Neuronal stem cell (in vitro differentiated cells): ENCODE results near the gene NCF4.

Experiments
- DNase-seq: peaks from one replicate; pipeline ENCODE4 v3.0.0-alpha.2; 2013; ENCODE audit warnings: low spot score
- H2AFZ ChIP-seq: one replicate; pipeline ENCODE4 v1.6.1; 2013; ENCODE audit warnings: mild to moderate bottlenecking, low read length, inconsistent platforms
- H2AK5ac ChIP-seq: 2 replicates; pipeline ENCODE4 v1.6.1; 2013; ENCODE audit warnings: low read depth, mild to moderate bottlenecking, inconsistent platforms, low read length, moderate library complexity, mixed read lengths
- H2BK120ac ChIP-seq: 2 replicates; pipeline ENCODE4 v1.6.1; 2013; ENCODE audit warnings: low read depth, mild to moderate bottlenecking, inconsistent platforms, low read length, moderate library complexity, mixed read lengths
- H2BK12ac ChIP-seq: one replicate; pipeline ENCODE4 v1.6.1; 2013; ENCODE audit warnings: low read length, inconsistent platforms
- H2BK15ac ChIP-seq: 2 replicates; pipeline ENCODE4 v1.6.1; 2013; ENCODE audit warnings: mild to moderate bottlenecking, low read length, inconsistent platforms, mixed read lengths
- H2BK5ac ChIP-seq: one replicate; pipeline ENCODE4 v1.6.1; 2013; ENCODE audit warnings: inconsistent platforms, mild to moderate bottlenecking, low read length, moderate library complexity
- H3K14ac ChIP-seq: one replicate; pipeline ENCODE4 v1.6.1; 2013; ENCODE audit warnings: low read length, inconsistent platforms
- H3K18ac ChIP-seq: 2 replicates; pipeline ENCODE4 v1.6.1; 2013; ENCODE audit warnings: low read length, inconsistent platforms
- H3K23ac ChIP-seq: 2 replicates; pipeline ENCODE4 v1.6.1; 2013; ENCODE audit warnings: low read depth, mild to moderate bottlenecking, mixed read lengths, low read length, inconsistent platforms; ENCODE audit not compliant: poor library complexity
- H3K27ac ChIP-seq: replicated peaks from 3 replicates; pipeline ENCODE4 v1.5.1; 2013; ENCODE audit warnings: low read length, inconsistent platforms
- H3K27me3 ChIP-seq, 3 experiments: 2 replicates each; pipeline ENCODE4 v1.6.1; 2013; ENCODE audit warnings: low read length in 3 of 3, mild to moderate bottlenecking in 2 of 3, inconsistent platforms in 1 of 3, low read depth in 1 of 3, mixed read lengths in 1 of 3, moderate library complexity in 1 of 3; ENCODE audit not compliant: control insufficient read depth in 3 of 3, insufficient read depth in 3 of 3
- H3K36me3 ChIP-seq, 2 donors: replicated peaks in 1 of 2; 2 replicates each; pipeline ENCODE4 v1.6.1; 2013; ENCODE audit warnings: low read length in 2 of 2; ENCODE audit not compliant: control insufficient read depth in 2 of 2, insufficient read depth in 2 of 2
- H3K4ac ChIP-seq: 2 replicates; pipeline ENCODE4 v1.6.1; 2013; ENCODE audit warnings: inconsistent platforms, mild to moderate bottlenecking, low read length, moderate library complexity
- H3K4me1 ChIP-seq, 2 donors: 1 replicate in 1 of 2; 2 replicates in 1 of 2; pipeline ENCODE4 v1.6.1; 2013; ENCODE audit warnings: low read length in 2 of 2, low read depth in 1 of 2; ENCODE audit not compliant: control insufficient read depth in 2 of 2, insufficient read depth in 1 of 2
- H3K4me2 ChIP-seq: one replicate; pipeline ENCODE4 v1.6.1; 2013; ENCODE audit warnings: mild to moderate bottlenecking, low read length, inconsistent platforms; ENCODE audit not compliant: insufficient read depth, poor library complexity, severe bottlenecking
- H3K4me3 ChIP-seq, 2 donors: 2 replicates each; pipeline ENCODE4 v1.5.1; 2013; ENCODE audit warnings: low read length in 2 of 2, mild to moderate bottlenecking in 2 of 2, inconsistent platforms in 1 of 2, moderate library complexity in 1 of 2
- H3K79me1 ChIP-seq: one replicate; pipeline ENCODE4 v1.6.1; 2013; ENCODE audit warnings: low read depth, mild to moderate bottlenecking, inconsistent platforms, low read length, moderate library complexity
- H3K9ac ChIP-seq: one replicate; pipeline ENCODE4 v1.6.1; 2013; ENCODE audit warnings: mild to moderate bottlenecking, low read depth, low read length, inconsistent platforms; ENCODE audit not compliant: poor library complexity
- H3K9me3 ChIP-seq, 2 donors: replicated peaks in 1 of 2; 2 replicates each; pipeline versions ENCODE3 to v1.6.1; 2013; ENCODE audit warnings: low read length in 2 of 2, mild to moderate bottlenecking in 2 of 2, inconsistent platforms in 1 of 2, low read depth in 1 of 2, mixed read lengths in 1 of 2, moderate library complexity in 1 of 2; ENCODE audit not compliant: control insufficient read depth in 2 of 2, insufficient read depth in 1 of 2
- H4K8ac ChIP-seq: one replicate; pipeline ENCODE4 v1.6.1; 2013; ENCODE audit warnings: low read depth, mild to moderate bottlenecking, inconsistent platforms, low read length, moderate library complexity
- H4K91ac ChIP-seq: one replicate; pipeline ENCODE4 v1.6.1; 2013; ENCODE audit warnings: low read length, low read depth, mild to moderate bottlenecking, inconsistent platforms; ENCODE audit not compliant: poor library complexity
- WGBS, 2 donors: extraction: QIAGEN DNeasy Blood & Tissue Kit; methylation state at CpG; one replicate each; pipeline ENCODE4 v1.1.7; 2013; ENCODE audit warnings: missing lambda C conversion rate in 2 of 2, mixed read lengths in 1 of 2; ENCODE audit not compliant: insufficient read length in 2 of 2, insufficient replicate concordance in 1 of 2; ENCODE audit errors: extremely low coverage in 2 of 2; 5-methylcytosine and 5-hydroxymethylcytosine counted together

Gene NCF4

GRCh38 chr22:36898690-36899089, 37.9 kb downstream of the NCF4 start:
- Histone ChIP-seq H3K4ac (no peak overlapping the region), H3K23ac (no peak overlapping the region), H3K27ac (no peak overlapping the region), H3K27me3 (peaks cover 0 to 16% (median 0%) of the 10 kb centered on the region in 3 experiments), H2BK12ac (no peak overlapping the region), H3K14ac (no peak overlapping the region), H2BK5ac (no peak overlapping the region), H3K9ac (no peak overlapping the region), H2BK120ac (no peak overlapping the region), H4K91ac (no peak overlapping the region), H3K9me3 (peaks cover 3 to 5% of the 10 kb centered on the region in 2 donors), H4K8ac (no peak overlapping the region), H3K36me3 (no peaks in the 10 kb centered on the region), H3K18ac (no peak overlapping the region), H2AK5ac (no peak overlapping the region), H3K4me3 (peak overlapping the region in 1 of 2 donors; percentile 33), H2AFZ (no peak overlapping the region), H3K79me1 (no peaks in the 10 kb centered on the region), H3K4me2 (no peak overlapping the region), H2BK15ac (no peak overlapping the region), H3K4me1 (peaks cover 0 to 10% of the 10 kb centered on the region in 2 donors)
- DNase-seq: no peak
- no CpG with 5 or more reads among the region's 4 CpGs for WGBS, 2 donors

- H3K4me3 ChIP-seq: no peak overlapping the region
Measured at GRCh38 chr22:36899498-36899897, 38.7 kb downstream of the NCF4 start.

GRCh38 chr22:36900225-36900624, 39.4 kb downstream of the NCF4 start:
- Histone ChIP-seq H3K18ac (peak overlapping the region; percentile 87), H2BK15ac (no peak overlapping the region), H3K23ac (no peak overlapping the region), H3K4me3 (no peak overlapping the region), H2AFZ (no peak overlapping the region), H3K79me1 (no peaks in the 10 kb centered on the region), H3K4me1 (peaks cover 0 to 10% of the 10 kb centered on the region in 2 donors), H2BK5ac (no peak overlapping the region), H2AK5ac (peak overlapping the region; percentile 60), H4K8ac (no peak overlapping the region), H3K9me3 (peaks cover 3 to 5% of the 10 kb centered on the region in 2 donors), H3K36me3 (no peaks in the 10 kb centered on the region), H4K91ac (peak overlapping the region; percentile 86), H3K4me2 (no peak overlapping the region), H2BK12ac (peak overlapping the region; percentile 4), H3K27me3 (peaks cover 0 to 10% (median 0%) of the 10 kb centered on the region in 3 experiments), H3K27ac (no peak overlapping the region), H3K4ac (no peak overlapping the region), H3K9ac (no peak overlapping the region), H2BK120ac (no peak overlapping the region), H3K14ac (peak overlapping the region; percentile 39)
- DNase-seq: no peak
- no CpG with 5 or more reads among the region's 2 CpGs for WGBS, 2 donors

More at GRCh38 chr22:36899498-36899897, 38.7 kb downstream of the NCF4 start:
- H2AK5ac ChIP-seq: no peak overlapping the region
- H3K14ac ChIP-seq: no peak overlapping the region
- no peak overlapping the region for H3K4ac ChIP-seq
- no peaks in the 10 kb centered on the region for H3K36me3 ChIP-seq
- H3K27ac ChIP-seq: no peak overlapping the region
- no peak overlapping the region for H3K23ac ChIP-seq
- no peak overlapping the region for H3K18ac ChIP-seq
- no peak overlapping the region for H4K91ac ChIP-seq
- DNase-seq: no peak
- H2AFZ ChIP-seq: no peak overlapping the region
- no CpG with 5 or more reads among the region's 1 CpG for WGBS, 2 donors
- peaks cover 0 to 10% of the 10 kb centered on the region in 2 donors for H3K4me1 ChIP-seq
- no peak overlapping the region for H2BK120ac ChIP-seq
- H3K79me1 ChIP-seq: no peaks in the 10 kb centered on the region
- H3K4me2 ChIP-seq: no peak overlapping the region
- H3K27me3 ChIP-seq: peaks cover 0 to 15% (median 0%) of the 10 kb centered on the region in 3 experiments
- H4K8ac ChIP-seq: no peak overlapping the region
- H2BK5ac ChIP-seq: no peak overlapping the region
- H2BK15ac ChIP-seq: peak overlapping the region; percentile 18
- H2BK12ac ChIP-seq: no peak overlapping the region
- H3K9ac ChIP-seq: no peak overlapping the region
- peaks cover 3 to 5% of the 10 kb centered on the region in 2 donors for H3K9me3 ChIP-seq

- WGBS, 2 donors: no CpG with 5 or more reads among the region's 4 CpGs
- Histone ChIP-seq H2AFZ (no peak overlapping the region), H3K4me2 (no peak overlapping the region), H3K27me3 (peaks cover 0 to 10% (median 0%) of the 10 kb centered on the region in 3 experiments), H3K27ac (no peak overlapping the region), H3K23ac (no peak overlapping the region), H2BK5ac (no peak overlapping the region), H3K79me1 (no peaks in the 10 kb centered on the region), H3K4me3 (no peak overlapping the region), H3K4me1 (peaks cover 0 to 10% of the 10 kb centered on the region in 2 donors), H2BK120ac (no peak overlapping the region), H2BK15ac (no peak overlapping the region), H3K4ac (no peak overlapping the region), H3K18ac (peak overlapping the region; percentile 87), H3K14ac (peak overlapping the region; percentile 39), H3K9me3 (peaks cover 3 to 5% of the 10 kb centered on the region in 2 donors), H2BK12ac (no peak overlapping the region), H2AK5ac (peak overlapping the region; percentile 60), H4K91ac (no peak overlapping the region), H3K9ac (peak overlapping the region; percentile 9), H3K36me3 (no peaks in the 10 kb centered on the region), H4K8ac (no peak overlapping the region)
- DNase-seq: no peak
Measured at GRCh38 chr22:36900880-36901279, 40.1 kb downstream of the NCF4 start.
